ENCODE results near the gene PRDM8. TPM values are rescaled to one million over a fixed set of nuclear protein-coding genes. Genes with fewer than 3 reads are reported as not detected.

The PRDM8 gene
- total and polyA plus RNA-seq, 2 of the 8 experiments (the other 6 are each of a cell fraction or from before 2014, with no cell fraction given), result not detected

GRCh38 chr4:80206521-80207171, 9.3 kb downstream of the PRDM8 start:
- peak in 1 of 2 experiments; percentile 60 for DNase-seq (ENCODE audit: low read depth in 1 of 2, low spot score in 2 of 2)

More at GRCh38 chr4:80206521-80207171, 9.3 kb downstream of the PRDM8 start:
- H3K9me3 ChIP-seq (ENCODE audit: insufficient read depth in 2 of 2, low read depth in 1 of 2, low read length in 1 of 2), result no peaks in the 10 kb centered on the region
- H2BK120ac ChIP-seq (replicated peaks; ENCODE audit: low read depth, low read length), result no peak overlapping the region
- CTCF ChIA-PET (ENCODE audit: partially characterized antibody), result interaction anchor here (0.8 to 3.5 kb wide), 10 partner anchors 8 to 1253 kb away, joined by 3 to 15 read pairs (median 5); partner anchors contain the start of genes FGF5 and PRDM8
- H2AFZ ChIP-seq (ENCODE audit: low read length), result peak overlapping the region; percentile 89; the same call in 1 of the 2 replicates
- no peak overlapping the region for H3K18ac ChIP-seq (ENCODE audit: extremely low read depth, low read length)
- no peak overlapping the region for H4K91ac ChIP-seq (replicated peaks; ENCODE audit: insufficient read length, low read length)
- H3K14ac ChIP-seq (ENCODE audit: insufficient read length), result no peak overlapping the region
- H3K4me1 ChIP-seq (replicated peaks in 1 of 4; ENCODE audit: control insufficient read depth in 3 of 4, insufficient read depth in 4 of 4, low read length in 3 of 4), result peaks cover 2 to 21% (median 6%) of the 10 kb centered on the region in 4 experiments
- 0 out of 2 replicates have a peak overlapping the region, but pooled peaks have one; percentile 32 for H2BK12ac ChIP-seq (ENCODE audit: low read depth, low read length)
- peak overlapping the region; percentile 22; the same call in 1 of the 2 replicates for H4K8ac ChIP-seq (ENCODE audit: extremely low read depth, insufficient read depth, low read length)
- H4K5ac ChIP-seq (ENCODE audit: insufficient read length, low read depth, low read length), result no peak overlapping the region
- 15% methylated on average over 29 of the region's 29 CpGs; no CpG with 5 or more reads in 1 of the 2 experiments for WGBS, 2 experiments (ENCODE audit: extremely low coverage in 1 of 2, insufficient coverage in 1 of 2, insufficient read length in 1 of 2, insufficient replicate concordance in 2 of 2, low coverage in 1 of 2, low lambda C conversion rate in 2 of 2, missing lambda C conversion rate in 1 of 2)
- peak overlapping the region; percentile 61; the same call in 1 of the 2 replicates for H2BK15ac ChIP-seq (ENCODE audit: low read length)
- POLR2A ChIA-PET (ENCODE audit: partially characterized antibody), result interaction anchor here (0.8 to 1.0 kb wide), 2 partner anchors 10 to 18 kb away, joined by 3 read pairs; no protein-coding TSS in a partner anchor
- no peak overlapping the region for H2BK20ac ChIP-seq (ENCODE audit: low read length)
- no peak overlapping the region for H3K23ac ChIP-seq (ENCODE audit: insufficient read length)
- no peaks in the 10 kb centered on the region for H3K79me1 ChIP-seq (ENCODE audit: low read depth, low read length)
- peak; percentile 69 for FAIRE-seq
- no peak for TF ChIP-seq CHD1 (IDR thresholded peaks at IDR 0.05; ENCODE audit: low read depth, low read length)
- TF ChIP-seq PHF8 (conservative IDR thresholded peaks at IDR 0.05; ENCODE audit: low read depth, low read length), result no peak
- TF ChIP-seq, protein P1, sequence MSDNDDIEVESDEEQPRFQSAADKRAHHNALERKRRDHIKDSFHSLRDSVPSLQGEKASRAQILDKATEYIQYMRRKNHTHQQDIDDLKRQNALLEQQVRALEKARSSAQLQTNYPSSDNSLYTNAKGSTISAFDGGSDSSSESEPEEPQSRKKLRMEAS (IDR thresholded peaks at IDR 0.05), result peak; percentile 32
- TF ChIP-seq CBX8 (IDR thresholded peaks at IDR 0.05; ENCODE audit: borderline replicate concordance, low read depth, low read length), result no peak
- no peak for TF ChIP-seq YY1 (IDR thresholded peaks at IDR 0.05; ENCODE audit: low read depth, low read length)
- peak; percentile 40 for TF ChIP-seq RNF2 (IDR thresholded peaks at IDR 0.05; ENCODE audit: borderline replicate concordance, low read depth, low read length, missing control alignments, poor library complexity, severe bottlenecking)
- peak; percentile 98 for TF ChIP-seq EZH2 (IDR thresholded peaks at IDR 0.05; ENCODE audit: low read depth, low read length, severe bottlenecking)
- peak; percentile 96; the same call in 1 of the 2 replicates for TF ChIP-seq SUZ12 (IDR thresholded peaks at IDR 0.05; ENCODE audit: low read length)
- H3K27ac ChIP-seq (ENCODE audit: low read depth, low read length), result no peak overlapping the region
- peaks cover 65 to 90% (median 80%) of the 10 kb centered on the region in 4 experiments for H3K27me3 ChIP-seq (replicated peaks in 1 of 4; ENCODE audit: control insufficient read depth in 3 of 4, extremely low read depth in 1 of 4, insufficient read depth in 3 of 4, low read length in 3 of 4)
- no peak overlapping the region for H2AK5ac ChIP-seq (ENCODE audit: low read depth, low read length)
- H3K56ac ChIP-seq (replicated peaks; ENCODE audit: insufficient read length, low read depth, low read length), result no peak overlapping the region
- peak overlapping the region; percentile 50 to 72 for H3K4me2 ChIP-seq (ENCODE audit: insufficient read depth in 1 of 2, low read depth in 2 of 2, low read length in 2 of 2)
- H3K36me3 ChIP-seq (ENCODE audit: control insufficient read depth in 2 of 4, insufficient read depth in 4 of 4, low read length in 3 of 4), result peaks cover 0 to 6% (median 0%) of the 10 kb centered on the region in 4 experiments; a peak in 1 of 8 replicates
- H3K4me3 ChIP-seq (ENCODE audit: extremely low read depth in 1 of 4, insufficient read depth in 2 of 4, low read depth in 3 of 4, low read length in 4 of 4), result peak overlapping the region in 3 of 4 experiments; percentile 4 to 51 (median 28); a peak in 6 of 8 replicates
- H2BK5ac ChIP-seq (ENCODE audit: low read depth, low read length), result no peak overlapping the region
- H4K20me1 ChIP-seq (replicated peaks in 1 of 2; ENCODE audit: control insufficient read depth in 1 of 2, insufficient read depth in 2 of 2, low read length in 2 of 2), result peaks cover 11 to 25% of the 10 kb centered on the region in 2 experiments
- no peaks in the 10 kb centered on the region for H3K79me2 ChIP-seq (ENCODE audit: control insufficient read depth in 1 of 2, insufficient read depth in 2 of 2, low read length in 2 of 2)
- no peak overlapping the region for H3K9ac ChIP-seq (replicated peaks in 1 of 4; ENCODE audit: extremely low read depth in 1 of 4, low read depth in 3 of 4, low read length in 3 of 4)
- H3K4ac ChIP-seq (replicated peaks; ENCODE audit: insufficient read length, low read depth, low read length), result no peak overlapping the region
- H3K23me2 ChIP-seq (ENCODE audit: low read depth, low read length), result peaks cover 8% of the 10 kb centered on the region; the same call in 1 of the 2 replicates

All from H1 (cell line).